H9 (cell line): ENCODE measurements around the gene TMBIM6. TPM values are rescaled to one million over a fixed set of nuclear protein-coding genes. Genes with fewer than 3 reads are reported as not detected.

ENCODE experiments used
- DNase-seq: peaks from one replicate; pipeline ENCODE4 v3.0.0-alpha.2; 2017
- H2AFZ ChIP-seq: one replicate; pipeline ENCODE4 v1.6.1; 2013; ENCODE audit warnings: mild to moderate bottlenecking, low read length, control low read depth, moderate library complexity
- H2AK5ac ChIP-seq: 2 replicates; pipeline ENCODE4 v1.6.1; 2013; ENCODE audit warnings: low read length, control low read depth, mixed read lengths; ENCODE audit not compliant: insufficient read length
- H2BK120ac ChIP-seq: one replicate; pipeline ENCODE4 v1.6.1; 2013; ENCODE audit warnings: low read depth, mild to moderate bottlenecking, low read length, control low read depth, inconsistent platforms; ENCODE audit not compliant: poor library complexity, severe bottlenecking
- H2BK12ac ChIP-seq: 2 replicates; pipeline ENCODE4 v1.6.1; 2013; ENCODE audit warnings: low read length, control low read depth, mixed read lengths, low read depth; ENCODE audit not compliant: insufficient read length
- H2BK15ac ChIP-seq: 2 replicates; pipeline ENCODE4 v1.6.1; 2013; ENCODE audit warnings: low read depth, low read length, control low read depth
- H2BK20ac ChIP-seq: one replicate; pipeline ENCODE4 v1.6.1; 2013; ENCODE audit warnings: low read depth, mild to moderate bottlenecking, low read length, control low read depth, inconsistent platforms; ENCODE audit not compliant: poor library complexity, severe bottlenecking
- H2BK5ac ChIP-seq: 2 replicates; pipeline ENCODE4 v1.6.1; 2013; ENCODE audit warnings: low read length, control low read depth, mixed read lengths; ENCODE audit not compliant: insufficient read length
- H3K14ac ChIP-seq: 2 replicates; pipeline ENCODE4 v1.6.1; 2013; ENCODE audit warnings: low read length, control low read depth; ENCODE audit not compliant: insufficient read depth
- H3K18ac ChIP-seq: 2 replicates; pipeline ENCODE4 v1.6.1; 2013; ENCODE audit warnings: low read depth, mild to moderate bottlenecking, mixed read lengths, low read length, control low read depth; ENCODE audit not compliant: insufficient read length
- H3K23ac ChIP-seq: 2 replicates; pipeline ENCODE4 v1.6.1; 2013; ENCODE audit warnings: low read length, control low read depth, mixed read lengths, low read depth; ENCODE audit not compliant: insufficient read length
- H3K23me2 ChIP-seq: 2 replicates; pipeline ENCODE4 v1.6.1; 2013; ENCODE audit warnings: low read depth, mild to moderate bottlenecking, mixed read lengths, low read length, control low read depth; ENCODE audit not compliant: insufficient read length, poor library complexity, severe bottlenecking
- H3K27ac ChIP-seq: 2 replicates; pipeline ENCODE4 v1.5.1; 2013; ENCODE audit warnings: low read length, control low read depth, mixed read lengths, low read depth; ENCODE audit not compliant: insufficient read length
- H3K27me3 ChIP-seq: 2 replicates; pipeline ENCODE4 v1.6.1; 2013; ENCODE audit warnings: low read length, control low read depth, inconsistent platforms; ENCODE audit not compliant: insufficient read depth
- H3K4ac ChIP-seq: 2 replicates; pipeline ENCODE4 v1.6.1; 2013; ENCODE audit warnings: low read depth, mild to moderate bottlenecking, control low read depth, inconsistent platforms, low read length, moderate library complexity
- H3K4me1 ChIP-seq: 2 replicates; pipeline ENCODE4 v1.6.1; 2013; ENCODE audit warnings: low read length, control low read depth, inconsistent platforms; ENCODE audit not compliant: insufficient read depth
- H3K4me2 ChIP-seq: 2 replicates; pipeline ENCODE4 v1.6.1; 2013; ENCODE audit warnings: low read length, control low read depth, mixed read lengths; ENCODE audit not compliant: insufficient read length, insufficient read depth
- H3K56ac ChIP-seq: 2 replicates; pipeline ENCODE4 v1.6.1; 2013; ENCODE audit warnings: low read depth, mild to moderate bottlenecking, mixed read lengths, low read length, control low read depth; ENCODE audit not compliant: insufficient read length
- H3K79me1 ChIP-seq: 2 replicates; pipeline ENCODE4 v1.6.1; 2013; ENCODE audit warnings: low read depth, mild to moderate bottlenecking, moderate library complexity, low read length, control low read depth, inconsistent platforms; ENCODE audit not compliant: insufficient read depth, poor library complexity, severe bottlenecking
- H3K79me2 ChIP-seq: 2 replicates; pipeline ENCODE4 v1.6.1; 2013; ENCODE audit warnings: low read length, control low read depth, inconsistent platforms; ENCODE audit not compliant: insufficient read depth
- H3K9ac ChIP-seq: 2 replicates; pipeline ENCODE4 v1.6.1; 2013; ENCODE audit warnings: low read length, control low read depth, mixed read lengths; ENCODE audit not compliant: insufficient read length; ENCODE audit errors: extremely low read depth
- H3K9me3 ChIP-seq: one replicate; pipeline ENCODE4 v1.6.1; 2013; ENCODE audit warnings: low read depth, low read length, inconsistent platforms; ENCODE audit not compliant: control insufficient read depth
- H3T11ph ChIP-seq: one replicate; pipeline ENCODE4 v1.6.1; 2013; ENCODE audit warnings: mild to moderate bottlenecking, low read length, control low read depth, inconsistent platforms
- H4K20me1 ChIP-seq: one replicate; pipeline ENCODE4 v1.6.1; 2013; ENCODE audit not compliant: control insufficient read depth, insufficient read length, insufficient read depth
- H4K5ac ChIP-seq: 2 replicates; pipeline ENCODE4 v1.6.1; 2013; ENCODE audit warnings: low read depth, mild to moderate bottlenecking, mixed read lengths, low read length, control low read depth; ENCODE audit not compliant: insufficient read length
- H4K8ac ChIP-seq: replicated peaks from 2 replicates; pipeline ENCODE4 v1.6.1; 2013; ENCODE audit warnings: low read length, control low read depth, mixed read lengths, low read depth; ENCODE audit not compliant: insufficient read length
- H4K91ac ChIP-seq: 2 replicates; pipeline ENCODE4 v1.6.1; 2013; ENCODE audit warnings: low read depth, mild to moderate bottlenecking, moderate library complexity, mixed read lengths, low read length, control low read depth; ENCODE audit not compliant: insufficient read length
- H3K27ac Mint-ChIP-seq, 3 experiments: 2 replicates in 2 of 3; 3 replicates in 1 of 3; pipeline ENCODE4 v1.8.0; 2020 to 2021; ENCODE audit warnings: mixed read lengths in 3 of 3, mild to moderate bottlenecking in 1 of 3, moderate library complexity in 1 of 3
- H3K27me3 Mint-ChIP-seq: 2 replicates; pipeline ENCODE4 v1.8.0; 2021; ENCODE audit warnings: low read depth, mild to moderate bottlenecking, moderate library complexity, mixed read lengths
- H3K36me3 Mint-ChIP-seq, 3 experiments: 2 replicates in 2 of 3; 3 replicates in 1 of 3; pipeline ENCODE4 v1.8.0; 2020 to 2021; ENCODE audit warnings: low read depth in 3 of 3, mixed read lengths in 3 of 3; ENCODE audit not compliant: insufficient read depth in 1 of 3
- H3K4me1 Mint-ChIP-seq, 2 experiments: 2 replicates each; pipeline ENCODE4 v1.8.0; 2020; ENCODE audit warnings: mixed read lengths in 2 of 2
- H3K4me3 Mint-ChIP-seq, 2 experiments: 2 replicates in 1 of 2; 3 replicates in 1 of 2; pipeline ENCODE4 v1.8.0; 2020 to 2021; ENCODE audit warnings: mild to moderate bottlenecking in 2 of 2, mixed read lengths in 2 of 2, moderate library complexity in 1 of 2
- H3K9me3 Mint-ChIP-seq, 2 experiments: 2 replicates in 1 of 2; 3 replicates in 1 of 2; pipeline ENCODE4 v1.8.0; 2020; ENCODE audit warnings: mild to moderate bottlenecking in 2 of 2, mixed read lengths in 2 of 2, moderate library complexity in 1 of 2
- WGBS: extraction: QIAGEN DNeasy Blood & Tissue Kit; methylation state at CpG from one replicate; pipeline ENCODE4 v1.1.7; 2013; ENCODE audit warnings: missing lambda C conversion rate, low lambda C conversion rate, mixed read lengths; ENCODE audit not compliant: insufficient read length; ENCODE audit errors: extremely low coverage; 5-methylcytosine and 5-hydroxymethylcytosine counted together
- total RNA-seq: library from RNA; stranded (reverse); gene quantifications from 2 replicates; pipeline ENCODE4 v1.2.1, GENCODE V29; 2021
- TF ChIP-seq, protein P1 (sequence below): fragments of 200-600 bp; sonication (generic); conservative IDR thresholded peaks from 3 replicates; pipeline ENCODE4 v1.8.0; 2021; ENCODE audit warnings: antibody characterized with exemption, mild to moderate bottlenecking

The TMBIM6 gene
- total RNA-seq, 1 experiment from 2014 or later, result 362 TPM

DNA sequence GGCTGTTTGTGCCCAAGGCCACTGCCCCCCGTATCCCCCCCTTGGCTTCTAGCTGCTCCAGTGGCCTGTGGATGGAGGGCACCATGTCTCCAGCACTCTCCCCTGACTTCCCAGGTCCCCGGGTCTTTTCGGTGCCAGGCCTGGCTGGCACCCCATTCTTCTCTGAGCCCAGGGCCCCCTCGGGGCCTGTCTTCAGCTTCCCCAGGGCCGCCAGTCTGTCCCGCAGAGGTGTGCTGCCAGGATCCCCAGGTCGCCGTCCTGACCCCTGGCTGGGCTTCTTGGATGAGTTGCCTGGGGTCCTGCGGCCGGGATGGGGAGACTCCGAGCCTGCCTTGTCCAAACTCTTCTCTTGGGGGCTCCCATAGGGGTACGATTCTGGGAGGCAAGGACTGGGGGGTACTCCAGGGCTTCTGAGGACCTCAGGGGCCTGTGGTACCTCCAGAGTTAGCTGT lies 54.3 kb downstream of the TMBIM6 start:
- Mint-ChIP-seq H3K27me3 (no peaks in the 10 kb centered on the region), H3K27ac (no peak overlapping the region), H3K36me3 (peaks cover 10 to 29% (median 12%) of the 10 kb centered on the region in 3 experiments), H3K4me3 (no peak overlapping the region), H3K4me1 (peaks cover 3 to 4% of the 10 kb centered on the region in 2 experiments; a peak in 2 of 4 replicates), H3K9me3 (no peaks in the 10 kb centered on the region)
- DNase-seq, result no peak
- TF ChIP-seq, protein P1, sequence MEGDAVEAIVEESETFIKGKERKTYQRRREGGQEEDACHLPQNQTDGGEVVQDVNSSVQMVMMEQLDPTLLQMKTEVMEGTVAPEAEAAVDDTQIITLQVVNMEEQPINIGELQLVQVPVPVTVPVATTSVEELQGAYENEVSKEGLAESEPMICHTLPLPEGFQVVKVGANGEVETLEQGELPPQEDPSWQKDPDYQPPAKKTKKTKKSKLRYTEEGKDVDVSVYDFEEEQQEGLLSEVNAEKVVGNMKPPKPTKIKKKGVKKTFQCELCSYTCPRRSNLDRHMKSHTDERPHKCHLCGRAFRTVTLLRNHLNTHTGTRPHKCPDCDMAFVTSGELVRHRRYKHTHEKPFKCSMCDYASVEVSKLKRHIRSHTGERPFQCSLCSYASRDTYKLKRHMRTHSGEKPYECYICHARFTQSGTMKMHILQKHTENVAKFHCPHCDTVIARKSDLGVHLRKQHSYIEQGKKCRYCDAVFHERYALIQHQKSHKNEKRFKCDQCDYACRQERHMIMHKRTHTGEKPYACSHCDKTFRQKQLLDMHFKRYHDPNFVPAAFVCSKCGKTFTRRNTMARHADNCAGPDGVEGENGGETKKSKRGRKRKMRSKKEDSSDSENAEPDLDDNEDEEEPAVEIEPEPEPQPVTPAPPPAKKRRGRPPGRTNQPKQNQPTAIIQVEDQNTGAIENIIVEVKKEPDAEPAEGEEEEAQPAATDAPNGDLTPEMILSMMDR, result no peak
- Histone ChIP-seq H2BK5ac (no peak overlapping the region), H3K4me2 (no peak overlapping the region), H3K9ac (no peak overlapping the region), H4K8ac (no peak overlapping the region), H4K91ac (no peak overlapping the region), H2AK5ac (no peak overlapping the region), H3K18ac (no peak overlapping the region), H2AFZ (no peak overlapping the region), H3K56ac (no peak overlapping the region), H4K5ac (no peak overlapping the region), H3T11ph (no peak overlapping the region), H3K4me1 (no peaks in the 10 kb centered on the region; the same call in 1 of the 2 replicates), H2BK15ac (no peak overlapping the region), H2BK20ac (no peak overlapping the region), H3K27me3 (no peaks in the 10 kb centered on the region), H3K27ac (no peak overlapping the region), H3K4ac (no peak overlapping the region), H2BK12ac (no peak overlapping the region), H3K79me2 (no peaks in the 10 kb centered on the region), H3K14ac (no peak overlapping the region), H3K23me2 (no peaks in the 10 kb centered on the region), H2BK120ac (no peak overlapping the region), H4K20me1 (no peaks in the 10 kb centered on the region), H3K23ac (no peak overlapping the region), H3K79me1 (no peaks in the 10 kb centered on the region), H3K9me3 (no peaks in the 10 kb centered on the region)
- no CpG with 5 or more reads among the region's 12 CpGs for WGBS
